ENCODE results near the gene PCYOX1L. TPM values are rescaled to one million over a fixed set of nuclear protein-coding genes. Genes with fewer than 3 reads are reported as not detected.

The PCYOX1L gene
- total and polyA plus RNA-seq, 2 experiments from 2014 or later: 10.4 to 10.7 TPM

- H3K36me3 ChIP-seq (ENCODE audit: low read depth): no peaks in the 10 kb centered on the region
- H3K4me2 ChIP-seq (ENCODE audit: unreplicated experiment): no peak overlapping the region
- H4K20me1 ChIP-seq (ENCODE audit: insufficient read depth): no peaks in the 10 kb centered on the region
- H3K27me3 ChIP-seq (replicated peaks; ENCODE audit: insufficient read depth): no peaks in the 10 kb centered on the region
- H3K9me3 ChIP-seq (ENCODE audit: low read depth): no peaks in the 10 kb centered on the region
- no peaks in the 10 kb centered on the region for H3K9me2 ChIP-seq (ENCODE audit: insufficient read depth)
- no peak overlapping the region for H3K4me3 ChIP-seq
- H3K79me2 ChIP-seq (ENCODE audit: insufficient read depth): no peaks in the 10 kb centered on the region
- in situ Hi-C loops (cut with MboI): no loop called here
- DNase-seq: peak; percentile 59
- WGBS, 2 experiments (ENCODE audit: low coverage in 1 of 2, low lambda C conversion rate in 2 of 2, missing lambda C conversion rate in 2 of 2): 82 to 88% methylated on average over 10 of the region's 10 CpGs
- no peak overlapping the region for H3K9ac ChIP-seq
- H3K4me1 ChIP-seq (ENCODE audit: insufficient read depth): no peaks in the 10 kb centered on the region
- no peaks in the 10 kb centered on the region for H3F3A ChIP-seq (ENCODE audit: insufficient read depth)
- H3K27ac ChIP-seq: no peak overlapping the region
- no peak overlapping the region for H2AFZ ChIP-seq
- TF ChIP-seq EZH2 (IDR thresholded peaks at IDR 0.05; ENCODE audit: insufficient read depth, poor library complexity, severe bottlenecking) (no peak), EZH2phosphoT487 (IDR thresholded peaks at IDR 0.05; ENCODE audit: insufficient read depth, low read depth) (no peak)
These were observed 46.7 kb upstream of the PCYOX1L start for GRCh38 chr5:149310947-149311658.

GRCh38 chr5:149313151-149313841 lies 44.5 kb upstream of the PCYOX1L start:
- Histone ChIP-seq H3K9ac (no peak overlapping the region), H3K27ac (no peak overlapping the region), H4K20me1 (ENCODE audit: insufficient read depth) (no peaks in the 10 kb centered on the region), H3K9me3 (ENCODE audit: low read depth) (no peaks in the 10 kb centered on the region), H3K4me3 (no peak overlapping the region), H3K4me1 (ENCODE audit: insufficient read depth) (no peaks in the 10 kb centered on the region), H2AFZ (no peak overlapping the region), H3K27me3 (replicated peaks; ENCODE audit: insufficient read depth) (no peaks in the 10 kb centered on the region), H3F3A (ENCODE audit: insufficient read depth) (no peaks in the 10 kb centered on the region), H3K36me3 (ENCODE audit: low read depth) (no peaks in the 10 kb centered on the region), H3K4me2 (ENCODE audit: unreplicated experiment) (no peak overlapping the region), H3K79me2 (ENCODE audit: insufficient read depth) (no peaks in the 10 kb centered on the region), H3K9me2 (ENCODE audit: insufficient read depth) (no peaks in the 10 kb centered on the region)
- no peak for DNase-seq
- TF ChIP-seq EZH2phosphoT487 (IDR thresholded peaks at IDR 0.05; ENCODE audit: insufficient read depth, low read depth): no peak
- no peak for TF ChIP-seq EZH2 (IDR thresholded peaks at IDR 0.05; ENCODE audit: insufficient read depth, poor library complexity, severe bottlenecking)
- WGBS, 2 experiments (ENCODE audit: low coverage in 1 of 2, low lambda C conversion rate in 2 of 2, missing lambda C conversion rate in 2 of 2): 86 to 87% methylated on average over 6 of the region's 6 CpGs
- in situ Hi-C loops (cut with MboI): no loop called here

GRCh38 chr5:149314571-149315111 lies 43.2 kb upstream of the PCYOX1L start:
- Histone ChIP-seq H3K79me2 (ENCODE audit: insufficient read depth) (no peaks in the 10 kb centered on the region), H2AFZ (no peak overlapping the region), H3K9ac (no peak overlapping the region), H3K27me3 (replicated peaks; ENCODE audit: insufficient read depth) (no peaks in the 10 kb centered on the region), H3K4me1 (ENCODE audit: insufficient read depth) (no peaks in the 10 kb centered on the region), H3K36me3 (ENCODE audit: low read depth) (no peaks in the 10 kb centered on the region), H3F3A (ENCODE audit: insufficient read depth) (no peaks in the 10 kb centered on the region), H3K9me2 (ENCODE audit: insufficient read depth) (no peaks in the 10 kb centered on the region), H3K4me3 (no peak overlapping the region), H4K20me1 (ENCODE audit: insufficient read depth) (no peaks in the 10 kb centered on the region), H3K27ac (no peak overlapping the region), H3K4me2 (ENCODE audit: unreplicated experiment) (no peak overlapping the region), H3K9me3 (ENCODE audit: low read depth) (no peaks in the 10 kb centered on the region)
- DNase-seq: no peak
- TF ChIP-seq EZH2phosphoT487 (IDR thresholded peaks at IDR 0.05; ENCODE audit: insufficient read depth, low read depth) (no peak), EZH2 (IDR thresholded peaks at IDR 0.05; ENCODE audit: insufficient read depth, poor library complexity, severe bottlenecking) (no peak)
- in situ Hi-C loops (cut with MboI): no loop called here
- 90 to 95% methylated on average over 4 of the region's 4 CpGs for WGBS, 2 experiments (ENCODE audit: low coverage in 1 of 2, low lambda C conversion rate in 2 of 2, missing lambda C conversion rate in 2 of 2)

GRCh38 chr5:149315753-149316152 lies 42.1 kb upstream of the PCYOX1L start:
- Histone ChIP-seq H3F3A (ENCODE audit: insufficient read depth) (peaks cover 5% of the 10 kb centered on the region; the same call in 1 of the 2 replicates), H3K9me3 (ENCODE audit: low read depth) (no peaks in the 10 kb centered on the region), H3K36me3 (ENCODE audit: low read depth) (no peaks in the 10 kb centered on the region), H3K79me2 (ENCODE audit: insufficient read depth) (no peaks in the 10 kb centered on the region), H4K20me1 (ENCODE audit: insufficient read depth) (no peaks in the 10 kb centered on the region), H3K4me1 (ENCODE audit: insufficient read depth) (peaks cover 6% of the 10 kb centered on the region), H3K4me2 (ENCODE audit: unreplicated experiment) (no peak overlapping the region), H3K27ac (no peak overlapping the region), H3K27me3 (replicated peaks; ENCODE audit: insufficient read depth) (no peaks in the 10 kb centered on the region), H3K9ac (no peak overlapping the region), H3K9me2 (ENCODE audit: insufficient read depth) (no peaks in the 10 kb centered on the region), H3K4me3 (no peak overlapping the region), H2AFZ (no peak overlapping the region)
- DNase-seq: no peak
- 58 to 83% methylated on average over 5 to 6 of the region's 6 CpGs for WGBS, 2 experiments (ENCODE audit: low coverage in 1 of 2, low lambda C conversion rate in 2 of 2, missing lambda C conversion rate in 2 of 2)
- in situ Hi-C loops (cut with MboI): no loop called here
- no peak for TF ChIP-seq EZH2 (IDR thresholded peaks at IDR 0.05; ENCODE audit: insufficient read depth, poor library complexity, severe bottlenecking)
- no peak for TF ChIP-seq EZH2phosphoT487 (IDR thresholded peaks at IDR 0.05; ENCODE audit: insufficient read depth, low read depth)

Measured in GM23248 (cell line).